Measurements from ENCODE around the gene CD74. TPM values are rescaled to one million over a fixed set of nuclear protein-coding genes. Genes with fewer than 3 reads are reported as not detected.

Gene CD74
- total RNA-seq, 1 donor from 2014 or later: 15.7 TPM

DNA sequence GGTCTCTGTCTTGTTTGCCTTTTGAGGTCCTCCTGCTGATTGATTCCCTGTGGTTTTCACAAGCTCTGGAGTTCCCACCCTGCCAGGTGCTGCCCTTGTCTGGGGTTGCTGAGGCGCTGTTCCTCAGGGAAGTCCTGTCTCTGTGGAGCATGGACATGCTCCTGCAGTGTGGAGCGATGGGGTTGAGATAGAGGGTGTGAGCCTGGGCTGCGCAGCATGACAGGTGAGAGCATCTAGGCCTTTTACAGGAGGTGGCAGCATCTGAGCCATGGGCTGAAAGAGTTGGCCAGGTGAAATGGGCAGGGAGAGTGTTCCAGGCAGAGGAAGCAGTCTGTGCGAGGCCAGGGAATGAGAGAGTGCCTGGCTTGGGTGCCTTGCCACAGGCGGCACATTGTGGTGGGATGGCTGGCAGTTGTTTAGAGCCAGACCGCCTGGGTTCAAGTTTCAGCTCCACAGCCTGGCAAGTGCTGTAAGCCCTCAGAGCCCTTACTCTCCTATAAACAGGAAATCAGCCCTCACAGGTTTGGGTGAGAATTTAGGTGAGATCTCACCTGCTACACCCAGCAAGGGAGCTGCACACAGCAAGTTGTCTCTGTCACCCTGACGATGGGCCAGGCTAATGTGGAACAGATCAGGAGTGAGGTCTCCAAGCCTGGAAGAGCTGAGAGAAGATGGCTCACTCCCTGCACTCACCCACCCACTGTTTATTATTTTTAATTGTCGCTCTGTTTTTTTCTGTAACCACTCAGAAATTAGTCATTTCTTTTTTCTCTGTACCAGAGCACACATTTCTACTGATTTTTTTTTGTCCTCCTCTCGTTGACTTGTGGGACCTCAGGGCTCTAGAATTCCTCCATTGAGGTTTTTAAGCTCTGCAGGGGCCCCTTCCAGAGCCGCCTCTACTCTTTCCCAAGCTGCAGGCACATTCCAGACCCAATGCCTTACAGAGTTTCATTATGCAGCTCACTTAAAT, 35.6 kb downstream of the CD74 start:
- DNase-seq (ENCODE audit: low read depth) (peak; percentile 40), FAIRE-seq (no peak)
- peaks cover 44% of the 10 kb centered on the region for H3K36me3 Mint-ChIP-seq (ENCODE audit: low read depth, unreplicated experiment)
- TF ChIP-seq, protein P1, sequence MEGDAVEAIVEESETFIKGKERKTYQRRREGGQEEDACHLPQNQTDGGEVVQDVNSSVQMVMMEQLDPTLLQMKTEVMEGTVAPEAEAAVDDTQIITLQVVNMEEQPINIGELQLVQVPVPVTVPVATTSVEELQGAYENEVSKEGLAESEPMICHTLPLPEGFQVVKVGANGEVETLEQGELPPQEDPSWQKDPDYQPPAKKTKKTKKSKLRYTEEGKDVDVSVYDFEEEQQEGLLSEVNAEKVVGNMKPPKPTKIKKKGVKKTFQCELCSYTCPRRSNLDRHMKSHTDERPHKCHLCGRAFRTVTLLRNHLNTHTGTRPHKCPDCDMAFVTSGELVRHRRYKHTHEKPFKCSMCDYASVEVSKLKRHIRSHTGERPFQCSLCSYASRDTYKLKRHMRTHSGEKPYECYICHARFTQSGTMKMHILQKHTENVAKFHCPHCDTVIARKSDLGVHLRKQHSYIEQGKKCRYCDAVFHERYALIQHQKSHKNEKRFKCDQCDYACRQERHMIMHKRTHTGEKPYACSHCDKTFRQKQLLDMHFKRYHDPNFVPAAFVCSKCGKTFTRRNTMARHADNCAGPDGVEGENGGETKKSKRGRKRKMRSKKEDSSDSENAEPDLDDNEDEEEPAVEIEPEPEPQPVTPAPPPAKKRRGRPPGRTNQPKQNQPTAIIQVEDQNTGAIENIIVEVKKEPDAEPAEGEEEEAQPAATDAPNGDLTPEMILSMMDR (IDR thresholded peaks at IDR 0.05; ENCODE audit: insufficient read depth, low read depth, low read length): no peak
- TF ChIP-seq EZH2 (IDR thresholded peaks at IDR 0.05; ENCODE audit: insufficient read depth, low read length): no peak
- Histone ChIP-seq H3K9me3 (ENCODE audit: insufficient read depth, low read depth, low read length) (no peaks in the 10 kb centered on the region), H3K4me3 (ENCODE audit: insufficient read depth, low read depth, low read length) (no peak overlapping the region), H4K20me1 (ENCODE audit: insufficient read depth, low read length) (no peaks in the 10 kb centered on the region), H3K36me3 (ENCODE audit: insufficient read depth, low read length) (peaks cover 38% of the 10 kb centered on the region), H3K79me2 (ENCODE audit: insufficient read depth, low read length) (no peaks in the 10 kb centered on the region), H3K27ac (ENCODE audit: low read depth, low read length) (peak overlapping the region; percentile 90), H2AFZ (ENCODE audit: low read depth, low read length) (no peak overlapping the region), H3K9ac (ENCODE audit: low read length) (peak overlapping the region; percentile 67), H3K27me3 (ENCODE audit: insufficient read depth, low read length) (no peaks in the 10 kb centered on the region), H3K4me2 (ENCODE audit: low read length) (peak overlapping the region; percentile 74), H3K4me1 (ENCODE audit: insufficient read depth, low read length) (peaks cover 28% of the 10 kb centered on the region)
- H3K4me3 Mint-ChIP-seq (ENCODE audit: unreplicated experiment): peak overlapping the region; percentile 74
- H3K4me1 Mint-ChIP-seq (ENCODE audit: low read depth, unreplicated experiment): peaks cover 24% of the 10 kb centered on the region
- H3K9me3 Mint-ChIP-seq (ENCODE audit: unreplicated experiment): no peaks in the 10 kb centered on the region
- H3K27ac Mint-ChIP-seq (ENCODE audit: unreplicated experiment): peak overlapping the region; percentile 99
- H3K27me3 Mint-ChIP-seq (ENCODE audit: low read depth, unreplicated experiment): no peaks in the 10 kb centered on the region

DNA sequence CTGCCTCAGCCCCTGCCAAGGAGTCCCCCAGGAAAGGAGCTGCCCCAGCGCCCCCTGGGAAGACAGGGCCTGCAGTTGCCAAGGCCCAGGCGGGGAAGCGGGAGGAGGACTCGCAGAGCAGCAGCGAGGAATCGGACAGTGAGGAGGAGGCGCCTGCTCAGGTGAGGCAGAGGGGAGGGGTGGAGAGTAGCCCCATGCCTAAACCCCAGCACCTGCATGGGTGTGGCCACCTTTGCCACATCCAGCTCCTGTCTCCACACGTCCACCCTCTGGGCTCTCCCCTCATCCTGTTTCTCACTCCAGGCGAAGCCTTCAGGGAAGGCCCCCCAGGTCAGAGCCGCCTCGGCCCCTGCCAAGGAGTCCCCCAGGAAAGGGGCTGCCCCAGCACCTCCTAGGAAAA, 38.1 kb downstream of the CD74 start:
- H2AFZ ChIP-seq (ENCODE audit: low read depth, low read length): no peak overlapping the region
- no peak for FAIRE-seq
- H3K27ac ChIP-seq (ENCODE audit: low read depth, low read length): no peak overlapping the region
- H3K4me1 ChIP-seq (ENCODE audit: insufficient read depth, low read length): peaks cover 28% of the 10 kb centered on the region
- no peak overlapping the region for H3K9ac ChIP-seq (ENCODE audit: low read length)
- no peaks in the 10 kb centered on the region for H3K9me3 ChIP-seq (ENCODE audit: insufficient read depth, low read depth, low read length)
- H3K4me1 Mint-ChIP-seq (ENCODE audit: low read depth, unreplicated experiment): peaks cover 24% of the 10 kb centered on the region
- H3K27me3 ChIP-seq (ENCODE audit: insufficient read depth, low read length): no peaks in the 10 kb centered on the region
- TF ChIP-seq, protein P1 (IDR thresholded peaks at IDR 0.05; ENCODE audit: insufficient read depth, low read depth, low read length): no peak
- TF ChIP-seq EZH2 (IDR thresholded peaks at IDR 0.05; ENCODE audit: insufficient read depth, low read length): no peak
- no peaks in the 10 kb centered on the region for H4K20me1 ChIP-seq (ENCODE audit: insufficient read depth, low read length)
- no peaks in the 10 kb centered on the region for H3K79me2 ChIP-seq (ENCODE audit: insufficient read depth, low read length)
- no peak overlapping the region for H3K4me2 ChIP-seq (ENCODE audit: low read length)
- peaks cover 35% of the 10 kb centered on the region for H3K36me3 Mint-ChIP-seq (ENCODE audit: low read depth, unreplicated experiment)
- no peaks in the 10 kb centered on the region for H3K9me3 Mint-ChIP-seq (ENCODE audit: unreplicated experiment)
- no peaks in the 10 kb centered on the region for H3K27me3 Mint-ChIP-seq (ENCODE audit: low read depth, unreplicated experiment)
- H3K4me3 ChIP-seq (ENCODE audit: insufficient read depth, low read depth, low read length): no peak overlapping the region
- no peak overlapping the region for H3K27ac Mint-ChIP-seq (ENCODE audit: unreplicated experiment)
- peaks cover 37% of the 10 kb centered on the region for H3K36me3 ChIP-seq (ENCODE audit: insufficient read depth, low read length)
- DNase-seq (ENCODE audit: low read depth): no peak
- no peak overlapping the region for H3K4me3 Mint-ChIP-seq (ENCODE audit: unreplicated experiment)

DNA sequence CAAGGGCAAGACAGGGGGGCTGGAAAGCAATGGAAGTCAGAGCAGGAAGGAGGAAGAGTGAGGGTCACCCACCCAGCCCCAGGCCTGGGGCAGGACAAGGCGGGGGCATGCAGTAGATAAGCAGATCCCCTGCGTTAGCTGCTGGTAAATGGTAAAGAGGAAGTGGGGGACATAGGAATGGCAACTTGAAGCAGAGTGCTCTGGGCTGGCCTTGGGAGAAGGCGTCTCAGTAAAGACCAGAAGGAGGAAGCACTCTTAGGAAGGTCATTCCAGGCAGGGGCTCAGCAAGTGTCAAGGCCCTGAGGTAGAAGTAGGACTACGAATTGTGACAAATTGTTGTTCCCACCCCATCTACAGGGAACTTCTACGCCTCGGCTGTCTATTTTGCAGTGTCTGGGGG, 40.1 kb downstream of the CD74 start:
- Mint-ChIP-seq H3K4me3 (ENCODE audit: unreplicated experiment) (no peak overlapping the region), H3K27me3 (ENCODE audit: low read depth, unreplicated experiment) (no peaks in the 10 kb centered on the region), H3K4me1 (ENCODE audit: low read depth, unreplicated experiment) (peaks cover 11% of the 10 kb centered on the region), H3K9me3 (ENCODE audit: unreplicated experiment) (no peaks in the 10 kb centered on the region), H3K27ac (ENCODE audit: unreplicated experiment) (no peak overlapping the region), H3K36me3 (ENCODE audit: low read depth, unreplicated experiment) (peaks cover 27% of the 10 kb centered on the region)
- Histone ChIP-seq H3K4me1 (ENCODE audit: insufficient read depth, low read length) (peaks cover 14% of the 10 kb centered on the region), H3K36me3 (ENCODE audit: insufficient read depth, low read length) (peaks cover 42% of the 10 kb centered on the region), H3K27me3 (ENCODE audit: insufficient read depth, low read length) (no peaks in the 10 kb centered on the region), H3K27ac (ENCODE audit: low read depth, low read length) (no peak overlapping the region), H3K79me2 (ENCODE audit: insufficient read depth, low read length) (no peaks in the 10 kb centered on the region), H3K9me3 (ENCODE audit: insufficient read depth, low read depth, low read length) (no peaks in the 10 kb centered on the region), H3K9ac (ENCODE audit: low read length) (no peak overlapping the region), H3K4me3 (ENCODE audit: insufficient read depth, low read depth, low read length) (no peak overlapping the region), H3K4me2 (ENCODE audit: low read length) (no peak overlapping the region), H2AFZ (ENCODE audit: low read depth, low read length) (no peak overlapping the region), H4K20me1 (ENCODE audit: insufficient read depth, low read length) (no peaks in the 10 kb centered on the region)
- FAIRE-seq: no peak
- no peak for DNase-seq (ENCODE audit: low read depth)
- TF ChIP-seq EZH2 (IDR thresholded peaks at IDR 0.05; ENCODE audit: insufficient read depth, low read length): no peak

All from astrocyte (in vitro differentiated cells and primary cell).